HG03575 (cell line): ENCODE results near the gene SGMS1.
A peak's percentile ranks its signal among the peaks of the same experiment; 100 is the strongest.
"Not testable (repeated sequence)": the region's sequence is repeated elsewhere in the genome, so short reads cannot be mapped to it uniquely, and the experiment has no call there.

Source experiments
- ATAC-seq: cut with Tn5 transposase; IDR thresholded peaks from one replicate; pipeline ENCODE4 v1.9.1; 2021; ENCODE audit not compliant: unreplicated experiment, insufficient number of reproducible peaks, low FRiP score; ENCODE audit errors: extremely low read depth

The SGMS1 gene

GRCh38 chr10:50545846-50546245, 77.9 kb downstream of the SGMS1 start:
- ATAC-seq: no peak

- no peak for ATAC-seq
These were observed 78.8 kb downstream of the SGMS1 start for GRCh38 chr10:50544857-50545429.

GRCh38 chr10:50544095-50544856, 79.5 kb downstream of the SGMS1 start:
- no peak for ATAC-seq

GRCh38 chr10:50542871-50543270, 80.9 kb downstream of the SGMS1 start:
- no peak for ATAC-seq

GRCh38 chr10:50541921-50542320, 81.8 kb downstream of the SGMS1 start:
- ATAC-seq: peak; percentile 55

GRCh38 chr10:50541317-50541716, 82.4 kb downstream of the SGMS1 start:
- no peak for ATAC-seq

GRCh38 chr10:50540826-50541122, 83.0 kb downstream of the SGMS1 start:
- ATAC-seq: no peak

GRCh38 chr10:50540069-50540825, 83.5 kb downstream of the SGMS1 start:
- no peak for ATAC-seq

- no peak for ATAC-seq
These were observed 85.0 kb downstream of the SGMS1 start for GRCh38 chr10:50538555-50539398.

GRCh38 chr10:50536617-50537240, 87.0 kb downstream of the SGMS1 start:
- ATAC-seq: no peak

- ATAC-seq: not testable (repeated sequence)
These were observed 88.9 kb downstream of the SGMS1 start for GRCh38 chr10:50534748-50535376.

- no peak for ATAC-seq
These were observed 90.5 kb downstream of the SGMS1 start for GRCh38 chr10:50533296-50533695.

GRCh38 chr10:50531388-50532077, 92.2 kb downstream of the SGMS1 start:
- no peak for ATAC-seq

GRCh38 chr10:50529660-50530059, 94.1 kb downstream of the SGMS1 start:
- ATAC-seq: no peak

- no peak for ATAC-seq
These were observed 95.5 kb downstream of the SGMS1 start for GRCh38 chr10:50528206-50528605.

- ATAC-seq: no peak
These were observed 96.2 kb downstream of the SGMS1 start for GRCh38 chr10:50527442-50528043.

- ATAC-seq: no peak
These were observed 97.6 kb downstream of the SGMS1 start for GRCh38 chr10:50526185-50526584.

- no peak for ATAC-seq
These were observed 100.4 kb downstream of the SGMS1 start for GRCh38 chr10:50523357-50523756.
